Measurements from ENCODE around the gene MED28.

GRCh38 chr4:17583276-17583675 lies 31.2 kb upstream of the MED28 start:
- TF ChIP-seq POLR2AphosphoS5 (IDR thresholded peaks at IDR 0.05; ENCODE audit: low read depth, low read length): no peak
- no peak for TF ChIP-seq CTCF (IDR thresholded peaks at IDR 0.05)
- no peak for TF ChIP-seq REST (IDR thresholded peaks at IDR 0.05; ENCODE audit: low read depth, low read length)
- no peak for TF ChIP-seq USF1 (IDR thresholded peaks at IDR 0.05; ENCODE audit: borderline replicate concordance, low read depth)
- no peak for TF ChIP-seq YY1 (IDR thresholded peaks at IDR 0.05; ENCODE audit: low read depth)
- no peak for TF ChIP-seq NRF1 (IDR thresholded peaks at IDR 0.05; ENCODE audit: low read depth, low read length)
- no peak for TF ChIP-seq ZBTB33 (IDR thresholded peaks at IDR 0.05; ENCODE audit: borderline replicate concordance, low read depth)
- no peak for TF ChIP-seq IRF3 (IDR thresholded peaks at IDR 0.05; ENCODE audit: low read depth, low read length)

Data from SK-N-SH (cell line).